Measurements from ENCODE around the gene SKAP1. TPM values are rescaled to one million over a fixed set of nuclear protein-coding genes. Genes with fewer than 3 reads are reported as not detected.

The SKAP1 gene
- total RNA-seq, 4 donors from 2014 or later = 0.93 to 1.9 (median 1.1) TPM; not detected in 1

GRCh38 chr17:48470388-48471034 is 40.5 kb upstream of the SKAP1 start:
- TF ChIP-seq, protein P1, sequence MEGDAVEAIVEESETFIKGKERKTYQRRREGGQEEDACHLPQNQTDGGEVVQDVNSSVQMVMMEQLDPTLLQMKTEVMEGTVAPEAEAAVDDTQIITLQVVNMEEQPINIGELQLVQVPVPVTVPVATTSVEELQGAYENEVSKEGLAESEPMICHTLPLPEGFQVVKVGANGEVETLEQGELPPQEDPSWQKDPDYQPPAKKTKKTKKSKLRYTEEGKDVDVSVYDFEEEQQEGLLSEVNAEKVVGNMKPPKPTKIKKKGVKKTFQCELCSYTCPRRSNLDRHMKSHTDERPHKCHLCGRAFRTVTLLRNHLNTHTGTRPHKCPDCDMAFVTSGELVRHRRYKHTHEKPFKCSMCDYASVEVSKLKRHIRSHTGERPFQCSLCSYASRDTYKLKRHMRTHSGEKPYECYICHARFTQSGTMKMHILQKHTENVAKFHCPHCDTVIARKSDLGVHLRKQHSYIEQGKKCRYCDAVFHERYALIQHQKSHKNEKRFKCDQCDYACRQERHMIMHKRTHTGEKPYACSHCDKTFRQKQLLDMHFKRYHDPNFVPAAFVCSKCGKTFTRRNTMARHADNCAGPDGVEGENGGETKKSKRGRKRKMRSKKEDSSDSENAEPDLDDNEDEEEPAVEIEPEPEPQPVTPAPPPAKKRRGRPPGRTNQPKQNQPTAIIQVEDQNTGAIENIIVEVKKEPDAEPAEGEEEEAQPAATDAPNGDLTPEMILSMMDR (IDR thresholded peaks at IDR 0.05) = no peak
- DNase-seq (ENCODE audit: low spot score) (no peak), ATAC-seq (ENCODE audit: low FRiP score) (no peak)

- TF ChIP-seq, protein P1 (IDR thresholded peaks at IDR 0.05) = no peak
- no peak for ATAC-seq (ENCODE audit: low FRiP score)
- DNase-seq (ENCODE audit: low spot score) = no peak
These were observed 39.2 kb upstream of the SKAP1 start for GRCh38 chr17:48469227-48469626.

GRCh38 chr17:48468299-48468698 is 38.3 kb upstream of the SKAP1 start:
- no peak for ATAC-seq (ENCODE audit: low FRiP score)
- TF ChIP-seq, protein P1 (IDR thresholded peaks at IDR 0.05) = no peak
- no peak for DNase-seq (ENCODE audit: low spot score)

DNA sequence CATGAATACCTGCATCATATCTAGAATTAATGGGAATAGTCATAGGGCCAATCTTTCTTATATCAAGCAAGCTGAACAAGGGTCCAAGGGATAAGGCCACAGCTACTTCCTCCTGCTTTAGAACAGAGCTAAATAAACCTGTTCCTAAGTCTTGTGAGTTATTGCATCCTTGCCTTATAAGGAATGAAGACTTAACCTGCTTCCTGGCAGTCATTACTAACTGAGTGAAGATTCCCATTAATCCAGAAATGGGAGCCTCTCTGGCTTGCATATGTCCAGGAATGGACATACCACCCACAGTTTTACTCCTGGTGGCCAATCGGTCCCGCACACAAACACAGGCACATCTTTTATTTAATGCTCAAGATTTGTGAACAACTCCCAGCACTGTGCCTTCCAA is 35.9 kb upstream of the SKAP1 start:
- no peak for DNase-seq (ENCODE audit: low spot score)
- ATAC-seq (ENCODE audit: low FRiP score) = no peak
- TF ChIP-seq, protein P1 (IDR thresholded peaks at IDR 0.05) = no peak

GRCh38 chr17:48463526-48463925 is 33.5 kb upstream of the SKAP1 start:
- no peak for DNase-seq (ENCODE audit: low spot score)
- TF ChIP-seq, protein P1 (IDR thresholded peaks at IDR 0.05) = no peak
- no peak for ATAC-seq (ENCODE audit: low FRiP score)

DNA sequence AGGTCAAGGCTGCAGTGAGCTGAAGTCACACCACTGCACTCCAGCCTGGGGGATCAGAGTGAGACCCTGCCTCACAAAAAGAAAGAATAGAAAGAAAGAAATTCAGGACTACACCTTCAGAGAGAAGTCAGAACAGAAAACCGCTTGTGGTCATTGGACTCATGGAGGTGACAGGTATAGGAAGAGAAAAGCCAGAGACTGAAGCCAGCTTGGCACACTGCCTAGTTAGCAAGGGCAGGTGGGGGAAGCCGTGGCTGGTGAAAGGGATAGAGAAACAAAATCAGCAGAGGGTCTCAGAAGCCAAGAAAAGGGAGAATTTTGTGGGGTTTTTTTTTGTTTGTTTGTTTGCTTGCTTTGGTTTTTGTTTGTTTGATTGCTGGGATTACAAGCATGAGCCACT is 32.9 kb upstream of the SKAP1 start:
- TF ChIP-seq, protein P1 (IDR thresholded peaks at IDR 0.05) = no peak
- DNase-seq (ENCODE audit: low spot score) (no peak), ATAC-seq (ENCODE audit: low FRiP score) (no peak)

- DNase-seq (ENCODE audit: low spot score) (no peak), ATAC-seq (ENCODE audit: low FRiP score) (no peak)
- TF ChIP-seq, protein P1 (IDR thresholded peaks at IDR 0.05) = no peak
These were observed 30.0 kb upstream of the SKAP1 start for GRCh38 chr17:48460052-48460451.

Measured in omental fat pad (tissue), 4 donors.